Naive thymus-derived CD8-positive, alpha-beta T cell (primary cell): ENCODE measurements around the gene DIP2C. TPM values are rescaled to one million over a fixed set of nuclear protein-coding genes. Genes with fewer than 3 reads are reported as not detected.

Experiments
- ATAC-seq, 2 donors: fragments of 150-1000 bp; cut with Tn5 transposase in 1 of 2; sonication (Bioruptor Pico), chemical (Tn5 transposase) in 1 of 2; 1 replicate in 1 of 2; 2 replicates in 1 of 2; pipeline ENCODE4 v1.10.0; 2021; ENCODE audit warnings: mild to moderate bottlenecking in 2 of 2, moderate library complexity in 2 of 2
- POLR2A ChIA-PET: fragments of 350-600 bp; sonication (Branson Sonifier 250); formaldehyde crosslinking; loops from one replicate; lab custom pipeline; 2021; ENCODE audit warnings: antibody characterized with exemption; lab: Charles Lee
- DNase-seq, 10 donors: peaks; one replicate each; pipeline versions ENCODE4 v3.0.0 to v3.0.0-alpha.2; 2020 to 2022
- H3K27ac Mint-ChIP-seq, 10 donors: one replicate each; pipeline ENCODE4 v1.8.0; 2020 to 2022; ENCODE audit warnings: mild to moderate bottlenecking in 10 of 10, mixed read lengths in 10 of 10, moderate library complexity in 4 of 10, inconsistent platforms in 1 of 10
- H3K27me3 Mint-ChIP-seq, 5 donors: one replicate each; pipeline ENCODE4 v1.8.0; 2021 to 2022; ENCODE audit warnings: mixed read lengths in 5 of 5
- H3K36me3 Mint-ChIP-seq, 3 donors: one replicate each; pipeline ENCODE4 v1.8.0; 2020 to 2022; ENCODE audit warnings: mixed read lengths in 3 of 3, mild to moderate bottlenecking in 2 of 3, inconsistent platforms in 1 of 3
- H3K4me1 Mint-ChIP-seq, 4 donors: one replicate each; pipeline ENCODE4 v1.8.0; 2021 to 2022; ENCODE audit warnings: mixed read lengths in 4 of 4
- H3K4me3 Mint-ChIP-seq, 10 donors: one replicate each; pipeline ENCODE4 v1.8.0; 2020 to 2022; ENCODE audit warnings: mild to moderate bottlenecking in 10 of 10, mixed read lengths in 10 of 10, moderate library complexity in 6 of 10, inconsistent platforms in 1 of 10
- H3K9me3 Mint-ChIP-seq, 9 donors: one replicate each; pipeline ENCODE4 v1.8.0; 2020 to 2022; ENCODE audit warnings: mixed read lengths in 9 of 9, mild to moderate bottlenecking in 3 of 9, inconsistent platforms in 1 of 9, moderate library complexity in 1 of 9
- polyA plus RNA-seq, 3 donors: library from polyadenylated mRNA; unstranded; fragments of 300-500 nt; fragmentation: Illumina TruSeq; gene quantifications; one replicate each; pipeline ENCODE4 v1.2.3, GENCODE V29; 2021
- total RNA-seq, 8 experiments: library from RNA in 2 of 8; stranded (reverse) in 2 of 8; gene quantifications; one replicate each; pipeline ENCODE4 v1.2.3 and lab custom pipeline; 2021 to 2026

Gene DIP2C
- total and polyA plus RNA-seq, 5 experiments from 2014 or later = 0.32 to 3.9 (median 1.2) TPM

- DNase-seq (no peak), ATAC-seq (no peak)
- Mint-ChIP-seq H3K4me3 (no peak overlapping the region), H3K36me3 (no peaks in the 10 kb centered on the region), H3K9me3 (no peaks in the 10 kb centered on the region), H3K4me1 (peaks cover 0 to 12% (median 8%) of the 10 kb centered on the region in 4 donors), H3K27me3 (peaks cover 7 to 37% (median 27%) of the 10 kb centered on the region in 5 donors), H3K27ac (peak overlapping the region in 1 of 10 donors; percentile 31)
- POLR2A ChIA-PET = no interaction called here
These were observed 133.7 kb downstream of the DIP2C start for GRCh38 chr10:555682-556350.

GRCh38 chr10:555281-555680 is 134.2 kb downstream of the DIP2C start:
- ATAC-seq = no peak
- Mint-ChIP-seq H3K36me3 (no peaks in the 10 kb centered on the region), H3K27ac (peak overlapping the region in 1 of 10 donors; percentile 31), H3K27me3 (peaks cover 10 to 42% (median 29%) of the 10 kb centered on the region in 5 donors), H3K4me1 (peaks cover 0 to 12% (median 8%) of the 10 kb centered on the region in 4 donors), H3K4me3 (no peak overlapping the region), H3K9me3 (no peaks in the 10 kb centered on the region)
- POLR2A ChIA-PET = no interaction called here
- DNase-seq = no peak

- ATAC-seq (no peak), DNase-seq (no peak)
- Mint-ChIP-seq H3K27ac (no peak overlapping the region), H3K36me3 (no peaks in the 10 kb centered on the region), H3K4me3 (no peak overlapping the region), H3K4me1 (peaks cover 0 to 12% (median 8%) of the 10 kb centered on the region in 4 donors), H3K9me3 (no peaks in the 10 kb centered on the region), H3K27me3 (peaks cover 10 to 46% (median 25%) of the 10 kb centered on the region in 5 donors)
- POLR2A ChIA-PET = no interaction called here
These were observed 135.2 kb downstream of the DIP2C start for GRCh38 chr10:554182-554848.

GRCh38 chr10:553233-553632 is 136.2 kb downstream of the DIP2C start:
- no peak overlapping the region for H3K4me3 Mint-ChIP-seq
- H3K9me3 Mint-ChIP-seq = no peaks in the 10 kb centered on the region

GRCh38 chr10:552679-553078 is 136.8 kb downstream of the DIP2C start:
- H3K4me3 Mint-ChIP-seq = no peak overlapping the region
- H3K27me3 Mint-ChIP-seq = peaks cover 12 to 62% (median 36%) of the 10 kb centered on the region in 5 donors
- no peaks in the 10 kb centered on the region for H3K9me3 Mint-ChIP-seq
- no peak overlapping the region for H3K27ac Mint-ChIP-seq
- no peaks in the 10 kb centered on the region for H3K36me3 Mint-ChIP-seq
- POLR2A ChIA-PET = no interaction called here
- H3K4me1 Mint-ChIP-seq = peaks cover 0 to 12% (median 8%) of the 10 kb centered on the region in 4 donors
- DNase-seq (no peak), ATAC-seq (no peak)

More at GRCh38 chr10:553233-553632, 136.2 kb downstream of the DIP2C start:
- DNase-seq (no peak), ATAC-seq (no peak)
- Mint-ChIP-seq H3K27ac (no peak overlapping the region), H3K27me3 (peaks cover 10 to 56% (median 33%) of the 10 kb centered on the region in 5 donors), H3K4me1 (peaks cover 0 to 12% (median 8%) of the 10 kb centered on the region in 4 donors), H3K36me3 (no peaks in the 10 kb centered on the region)
- POLR2A ChIA-PET = no interaction called here

- H3K27me3 Mint-ChIP-seq = peaks cover 13 to 67% (median 41%) of the 10 kb centered on the region in 5 donors
- POLR2A ChIA-PET = no interaction called here
- no peaks in the 10 kb centered on the region for H3K36me3 Mint-ChIP-seq
- peaks cover 0 to 6% (median 3%) of the 10 kb centered on the region in 4 donors for H3K4me1 Mint-ChIP-seq
- ATAC-seq (no peak), DNase-seq (no peak)
- H3K9me3 Mint-ChIP-seq = no peaks in the 10 kb centered on the region
- no peak overlapping the region for H3K4me3 Mint-ChIP-seq
- H3K27ac Mint-ChIP-seq = no peak overlapping the region
These were observed 137.9 kb downstream of the DIP2C start for GRCh38 chr10:551373-552252.

GRCh38 chr10:550665-551372 is 138.6 kb downstream of the DIP2C start:
- no peak overlapping the region for H3K27ac Mint-ChIP-seq
- ATAC-seq (no peak), DNase-seq (no peak)
- POLR2A ChIA-PET = no interaction called here
- H3K36me3 Mint-ChIP-seq = no peaks in the 10 kb centered on the region
- H3K9me3 Mint-ChIP-seq = no peaks in the 10 kb centered on the region
- H3K4me1 Mint-ChIP-seq = peaks cover 0 to 3% (median 0%) of the 10 kb centered on the region in 4 donors
- H3K27me3 Mint-ChIP-seq = peaks cover 9 to 60% (median 39%) of the 10 kb centered on the region in 5 donors
- H3K4me3 Mint-ChIP-seq = no peak overlapping the region

GRCh38 chr10:549391-549790 is 140.1 kb downstream of the DIP2C start:
- Mint-ChIP-seq H3K4me1 (peaks cover 0 to 3% (median 0%) of the 10 kb centered on the region in 4 donors), H3K9me3 (no peaks in the 10 kb centered on the region), H3K36me3 (no peaks in the 10 kb centered on the region), H3K27me3 (peaks cover 9 to 51% (median 33%) of the 10 kb centered on the region in 5 donors), H3K27ac (no peak overlapping the region), H3K4me3 (no peak overlapping the region)
- DNase-seq = no peak
- no peak for ATAC-seq
- POLR2A ChIA-PET = no interaction called here

- no peak overlapping the region for H3K4me3 Mint-ChIP-seq
These were observed 141.1 kb downstream of the DIP2C start for GRCh38 chr10:548238-548901.

GRCh38 chr10:547591-548081 is 141.8 kb downstream of the DIP2C start:
- POLR2A ChIA-PET = no interaction called here
- Mint-ChIP-seq H3K9me3 (peaks cover 0 to 1% (median 0%) of the 10 kb centered on the region in 9 donors), H3K27me3 (peaks cover 11 to 58% (median 29%) of the 10 kb centered on the region in 5 donors), H3K4me1 (peaks cover 0 to 1% (median under 1%) of the 10 kb centered on the region in 4 donors), H3K36me3 (no peaks in the 10 kb centered on the region), H3K4me3 (no peak overlapping the region), H3K27ac (peak overlapping the region in 1 of 10 donors; percentile 43)
- DNase-seq (no peak), ATAC-seq (no peak)

More at GRCh38 chr10:548238-548901, 141.1 kb downstream of the DIP2C start:
- peaks cover 0 to 3% (median 0%) of the 10 kb centered on the region in 4 donors for H3K4me1 Mint-ChIP-seq
- H3K36me3 Mint-ChIP-seq = no peaks in the 10 kb centered on the region
- no peak for ATAC-seq
- peaks cover 10 to 56% (median 27%) of the 10 kb centered on the region in 5 donors for H3K27me3 Mint-ChIP-seq
- H3K27ac Mint-ChIP-seq = no peak overlapping the region
- DNase-seq = no peak
- H3K9me3 Mint-ChIP-seq = peaks cover 0 to 1% (median 0%) of the 10 kb centered on the region in 9 donors
- POLR2A ChIA-PET = no interaction called here

- H3K36me3 Mint-ChIP-seq = no peaks in the 10 kb centered on the region
- no peak overlapping the region for H3K4me3 Mint-ChIP-seq
- H3K9me3 Mint-ChIP-seq = peaks cover 0 to 1% (median 0%) of the 10 kb centered on the region in 9 donors
- peak overlapping the region in 2 of 10 donors; percentile 3 for H3K27ac Mint-ChIP-seq
- ATAC-seq (no peak), DNase-seq (no peak)
- POLR2A ChIA-PET = no interaction called here
- peaks cover 12 to 63% (median 31%) of the 10 kb centered on the region in 5 donors for H3K27me3 Mint-ChIP-seq
- peaks cover 0 to 2% (median 1%) of the 10 kb centered on the region in 4 donors for H3K4me1 Mint-ChIP-seq
These were observed 142.4 kb downstream of the DIP2C start for GRCh38 chr10:546971-547590.
